SHP77 treated with DMSO at 0.1 percent for 48 hours (cell line): ENCODE measurements around the gene PFDN1.

Experiments used
- DNase-seq: peaks from one replicate; lab custom pipeline; 2025; lab: John Stamatoyannopoulos, UW

PFDN1 gene

DNA sequence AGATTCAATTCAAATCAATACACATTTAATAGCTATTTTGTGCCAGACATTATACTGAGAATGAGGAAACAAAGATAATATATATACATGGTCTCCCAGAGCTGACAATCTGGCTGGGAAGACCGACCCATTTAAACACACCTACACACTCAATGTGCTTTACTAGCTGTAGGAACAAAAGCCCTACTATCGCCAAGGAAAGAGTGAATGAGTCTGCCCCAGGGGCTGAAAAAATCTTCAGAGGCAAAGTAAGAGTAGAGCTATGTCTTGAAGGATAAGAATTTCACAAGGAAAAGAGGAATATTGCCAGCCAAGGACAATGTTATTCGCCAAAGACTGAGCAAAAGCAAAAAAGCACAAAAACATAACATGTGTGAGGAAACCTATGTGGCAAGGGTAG lies 6.6 kb downstream of the PFDN1 start:
- no peak for DNase-seq

DNA sequence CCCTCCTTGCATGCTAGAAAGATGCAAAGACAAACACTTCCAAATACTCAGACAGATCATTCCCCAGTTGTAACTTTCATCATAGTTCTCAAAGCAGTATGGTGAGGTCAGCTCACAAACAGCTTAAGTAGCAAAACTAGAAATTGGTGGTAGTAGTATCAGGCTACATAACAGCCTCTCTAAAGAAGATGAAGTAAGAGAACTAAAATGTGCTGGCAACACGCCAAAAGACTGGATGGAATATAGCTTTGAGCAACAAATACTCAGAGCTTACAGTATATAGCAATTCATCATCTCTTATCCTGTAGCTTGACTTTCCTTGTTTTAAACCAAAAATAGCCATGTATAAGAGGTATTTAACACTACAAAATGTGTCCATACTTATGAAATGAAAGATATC lies 7.5 kb downstream of the PFDN1 start:
- no peak for DNase-seq

DNA sequence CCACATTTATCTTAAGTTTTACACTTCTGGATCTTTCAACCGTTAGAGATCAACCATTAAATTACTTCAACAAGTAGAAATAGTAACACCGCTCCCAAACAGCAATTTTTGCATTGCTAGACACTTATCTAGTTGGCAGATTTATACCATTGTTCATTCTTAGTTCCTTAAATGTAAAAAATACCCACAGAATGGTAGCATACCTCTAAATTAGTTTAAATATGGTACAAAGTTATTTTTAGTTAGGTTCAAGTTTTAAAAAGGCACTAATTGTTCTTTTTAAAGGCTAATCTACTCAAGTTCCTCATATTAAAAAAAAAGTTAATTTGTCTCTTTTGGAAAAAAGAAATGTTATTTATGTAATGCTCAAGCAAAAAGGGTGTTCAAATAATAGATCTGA lies 8.1 kb downstream of the PFDN1 start:
- DNase-seq = no peak

DNA sequence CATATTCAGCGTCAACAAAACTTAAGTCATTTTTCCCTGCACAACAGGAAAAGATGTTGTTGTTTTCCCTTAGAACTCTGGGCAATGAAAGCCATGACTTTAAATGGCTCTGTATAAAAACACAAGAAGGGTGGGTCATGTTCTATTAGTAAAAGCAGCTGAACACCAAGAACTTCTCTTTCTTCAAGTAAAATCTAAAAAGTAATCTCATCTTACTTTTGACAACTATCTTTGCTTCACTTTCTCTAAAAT lies 9.1 kb downstream of the PFDN1 start:
- no peak for DNase-seq

DNA sequence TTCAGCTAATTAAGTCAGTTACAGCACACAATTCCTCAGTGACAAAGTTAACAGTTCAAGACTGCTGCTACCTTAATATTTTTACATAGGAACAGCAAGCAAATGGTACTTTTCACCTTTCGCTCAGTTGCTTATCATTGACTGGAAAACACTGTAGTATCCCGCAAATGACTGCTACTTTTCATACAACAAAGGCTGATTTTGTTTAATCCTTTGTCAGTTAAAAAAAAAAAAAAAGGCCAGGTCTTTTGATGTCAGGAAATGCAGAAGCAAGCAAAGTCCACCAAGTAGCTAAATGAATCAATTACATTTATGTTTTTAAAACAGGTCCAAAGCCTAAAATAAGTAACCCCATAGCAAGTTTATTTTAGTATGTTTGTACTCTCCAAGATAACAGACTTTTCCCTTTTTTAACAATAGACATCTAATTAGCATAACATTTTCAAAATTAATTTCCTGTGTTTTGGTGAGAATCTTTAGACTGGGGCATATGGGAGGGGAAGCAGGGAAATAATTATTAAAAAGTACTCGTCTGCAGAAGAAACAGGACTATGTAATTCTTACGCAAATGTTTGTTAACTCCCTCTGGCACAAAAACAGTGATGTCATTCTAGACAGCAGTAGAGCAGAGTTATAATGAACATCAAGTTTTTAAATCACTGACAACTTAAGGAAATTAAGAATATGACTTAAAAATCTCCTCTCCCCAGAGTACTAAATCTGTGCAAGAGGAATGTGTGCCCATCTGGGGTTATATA lies 9.6 kb downstream of the PFDN1 start:
- DNase-seq = no peak

DNA sequence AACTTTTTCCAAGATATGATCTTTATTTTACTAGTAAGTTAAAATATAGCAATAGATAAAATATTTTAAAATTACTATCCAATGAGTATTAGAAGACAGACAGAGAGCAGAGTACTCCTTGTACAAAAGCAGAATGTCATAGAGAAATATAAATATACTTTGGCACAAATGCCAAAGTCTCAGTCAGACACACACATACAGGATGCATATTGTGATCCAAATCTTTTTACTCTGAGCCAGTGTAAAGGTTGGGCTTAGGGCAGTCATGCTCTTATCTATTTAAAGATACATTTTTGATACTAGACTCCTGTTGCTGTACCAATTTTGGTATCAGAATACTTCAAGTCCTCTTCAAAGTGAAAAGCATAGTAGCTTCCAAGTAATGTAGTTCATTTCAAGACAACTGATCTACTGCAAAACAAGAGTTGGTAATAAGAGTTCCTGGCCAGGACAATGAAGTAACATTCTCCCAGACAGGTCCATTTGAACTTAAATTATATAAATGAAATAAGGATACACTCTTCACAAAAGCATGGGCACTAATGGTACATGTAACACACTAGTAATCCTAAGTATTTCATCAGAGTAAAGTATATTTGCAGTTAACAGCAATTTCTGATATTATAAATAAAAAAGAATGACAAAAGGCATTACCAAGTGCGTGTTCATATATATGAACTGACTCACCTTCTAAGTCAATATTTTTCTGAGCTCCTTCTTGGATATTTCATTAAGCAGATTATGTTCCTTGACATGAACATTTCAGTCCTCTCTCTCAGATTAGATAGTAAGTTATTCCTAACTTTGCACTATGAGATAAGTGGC lies 10.5 kb downstream of the PFDN1 start:
- no peak for DNase-seq

DNA sequence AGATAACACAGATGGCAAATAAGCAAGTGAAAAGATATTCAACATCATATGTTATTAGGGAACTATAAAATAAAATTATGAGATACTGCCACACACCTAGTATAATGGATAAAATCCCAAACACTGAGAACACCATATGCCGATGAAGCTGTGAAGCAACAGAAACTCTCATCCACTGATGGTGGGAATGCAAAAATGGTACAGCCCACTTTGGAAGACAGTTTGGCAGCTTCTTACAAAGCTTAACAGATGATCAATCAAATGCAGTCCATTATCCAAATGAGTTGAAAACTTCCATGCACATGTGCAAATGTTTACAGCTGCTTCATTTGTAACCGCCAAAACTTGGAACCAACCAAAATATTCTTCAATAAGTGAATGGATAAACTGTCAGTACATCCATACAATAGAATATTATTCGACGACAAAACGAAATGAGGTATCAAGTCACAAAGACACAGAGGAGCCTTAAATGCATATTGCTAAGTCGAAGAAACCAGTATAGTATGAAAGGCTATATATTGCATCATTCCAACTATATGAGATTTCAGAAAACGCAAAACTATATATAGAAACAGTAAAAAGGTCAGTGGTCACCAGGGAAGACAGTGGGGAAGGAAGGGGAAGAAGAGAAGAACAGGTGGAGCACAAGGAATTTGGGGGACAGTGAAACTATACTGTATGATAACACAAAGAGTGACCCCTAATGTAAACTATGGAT lies 14.9 kb downstream of the PFDN1 start:
- DNase-seq = no peak

DNA sequence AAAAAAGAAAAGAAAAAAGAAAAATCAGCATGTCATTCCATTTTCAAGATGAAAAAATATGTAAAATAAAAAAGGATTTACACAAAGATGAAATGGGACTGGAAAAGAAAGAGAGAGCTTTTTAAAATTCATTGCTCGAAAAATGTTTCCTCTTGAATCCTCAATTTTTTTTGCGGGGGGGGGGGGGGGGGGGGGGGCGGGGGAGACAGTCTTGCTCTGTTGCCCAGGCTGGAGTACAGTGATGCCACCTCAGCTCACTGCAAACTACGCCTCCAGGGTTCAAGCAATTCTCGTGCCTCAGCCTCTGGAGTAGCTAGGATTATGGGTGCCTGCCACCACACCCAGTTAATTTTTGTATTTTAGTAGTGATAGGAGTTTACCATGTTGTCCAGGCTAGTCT lies 16.5 kb downstream of the PFDN1 start:
- DNase-seq = no peak

DNA sequence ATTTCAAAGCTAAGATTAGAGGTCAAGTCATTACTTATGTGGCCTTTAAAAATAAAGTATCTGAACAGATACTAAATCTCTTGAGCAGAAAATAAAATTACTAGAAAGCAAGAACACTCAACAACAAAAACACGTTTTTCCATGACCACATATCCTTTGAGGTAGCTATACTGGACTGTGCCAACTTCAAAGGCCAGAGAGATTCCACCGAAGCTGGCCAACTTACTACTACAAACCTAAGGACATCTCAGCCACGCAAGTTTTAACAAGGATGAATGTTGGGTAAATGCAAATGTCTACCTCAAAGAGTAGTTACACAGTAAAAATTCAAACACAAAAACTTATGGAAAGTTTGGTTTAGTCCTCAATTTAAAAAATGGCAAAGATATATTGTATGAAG lies 18.9 kb downstream of the PFDN1 start:
- DNase-seq = no peak

DNA sequence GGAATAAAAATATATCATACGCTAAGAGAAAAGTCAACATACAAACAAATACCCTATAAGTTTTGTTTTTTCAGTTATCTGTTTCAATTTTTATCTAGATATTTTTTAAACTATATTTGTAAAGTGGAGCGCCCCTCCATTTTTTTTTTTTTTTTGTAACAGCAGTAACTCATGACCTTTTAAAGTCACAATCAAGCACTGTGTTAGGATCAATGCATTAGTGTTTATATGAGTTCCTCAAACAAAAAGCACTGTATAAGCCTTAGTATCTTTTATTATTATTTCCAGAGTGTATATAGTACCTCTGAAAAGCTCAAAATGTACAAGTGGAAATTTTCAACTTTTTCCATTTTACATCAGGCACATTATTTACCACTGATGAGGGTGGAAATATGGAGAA lies 20.6 kb downstream of the PFDN1 start:
- no peak for DNase-seq

DNA sequence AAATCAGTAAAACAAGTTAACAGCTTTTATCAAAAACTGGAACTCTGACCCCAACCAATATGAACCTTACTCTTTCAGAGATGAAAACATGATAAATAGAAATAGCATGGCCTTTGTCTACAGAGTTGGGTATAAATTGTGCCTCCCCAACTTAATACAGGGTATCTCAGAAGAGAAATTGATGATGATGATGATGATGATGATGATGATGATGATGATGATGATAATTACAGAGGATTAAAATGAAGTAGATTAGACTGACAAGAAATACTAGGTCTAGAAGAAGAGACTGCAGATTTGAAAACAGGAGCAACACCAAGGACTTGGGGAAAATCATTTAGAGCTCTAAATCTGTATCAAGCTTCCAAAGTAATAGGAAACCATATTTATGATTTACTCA lies 27.1 kb downstream of the PFDN1 start:
- DNase-seq = no peak

DNA sequence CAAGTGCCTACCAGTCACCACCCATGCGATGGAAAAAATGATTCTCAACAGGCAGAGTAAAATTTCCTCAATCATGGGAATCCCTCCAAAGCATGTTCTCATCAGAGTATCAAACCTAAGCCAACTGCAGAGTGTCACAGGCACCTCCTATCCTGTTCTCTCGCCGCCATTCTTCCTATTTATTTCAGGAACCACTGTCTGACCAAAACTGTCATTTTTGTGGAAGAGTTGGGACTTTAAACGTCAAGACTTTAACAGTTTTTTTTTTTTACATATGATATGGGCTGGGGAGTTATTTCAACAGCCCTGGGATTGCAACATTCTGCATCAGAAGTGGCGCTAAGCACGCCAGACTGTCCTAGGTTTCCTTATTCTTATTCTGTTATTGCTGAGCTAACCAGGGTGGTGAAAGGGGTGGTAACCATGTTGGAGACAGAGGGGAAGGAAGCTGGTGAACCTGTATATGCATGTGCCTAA lies 29.5 kb downstream of the PFDN1 start:
- DNase-seq = no peak

DNA sequence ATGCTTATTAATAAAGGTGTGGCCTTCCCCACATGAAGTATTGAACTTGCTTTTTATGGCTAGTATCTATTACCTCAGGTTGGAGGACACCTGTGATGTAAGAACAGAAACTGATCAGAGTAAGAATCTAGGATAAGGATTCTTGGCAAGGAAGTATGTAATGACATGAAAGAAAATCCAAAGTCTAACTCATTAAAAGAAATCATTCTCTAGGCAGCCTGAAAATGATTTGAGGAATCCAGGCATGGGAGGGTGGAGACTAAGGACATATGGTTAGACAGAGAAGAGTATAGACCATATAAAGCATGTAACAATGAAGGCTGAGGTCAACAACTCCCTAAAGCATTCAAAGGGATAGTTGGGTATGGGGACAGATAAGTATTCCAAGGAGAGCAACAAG lies 32.9 kb downstream of the PFDN1 start:
- DNase-seq = no peak

DNA sequence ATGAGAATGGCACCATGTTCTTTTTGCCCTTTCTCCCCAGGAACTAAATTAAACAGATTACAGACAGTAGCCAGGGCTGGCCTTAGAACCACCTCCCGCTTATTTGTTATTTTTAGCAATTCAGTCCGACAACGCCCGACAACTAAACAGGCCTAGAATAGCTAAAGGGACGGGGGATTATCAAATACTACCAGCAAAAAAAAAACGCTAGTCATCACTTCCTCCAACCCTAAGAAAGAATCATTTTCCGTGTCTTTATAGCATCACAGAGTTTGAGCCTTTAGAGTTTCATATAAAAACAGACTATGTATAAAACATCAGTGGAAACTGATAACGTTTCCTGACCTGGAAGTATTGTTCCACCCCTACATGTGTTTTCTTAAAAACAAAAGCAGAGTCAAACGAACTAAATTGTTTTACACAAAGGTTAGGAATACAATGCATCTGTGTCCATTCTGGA lies 35.3 kb downstream of the PFDN1 start:
- no peak for DNase-seq

DNA sequence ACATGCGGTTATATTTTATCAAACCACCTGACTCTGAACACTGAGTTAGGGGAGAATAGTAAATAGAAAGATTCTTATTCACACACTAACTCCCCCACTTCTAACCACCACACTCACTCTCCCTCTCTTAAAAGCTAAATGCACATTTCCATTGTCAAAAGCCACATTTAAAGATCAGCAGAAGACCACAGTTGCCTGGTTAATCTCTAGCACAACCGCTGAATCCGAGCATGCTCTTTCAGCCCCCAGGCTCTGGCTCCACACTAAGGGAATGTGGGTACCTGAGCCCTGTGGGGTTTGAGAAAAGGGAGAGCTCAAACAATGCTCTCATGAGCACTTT lies 35.7 kb downstream of the PFDN1 start:
- DNase-seq = no peak

DNA sequence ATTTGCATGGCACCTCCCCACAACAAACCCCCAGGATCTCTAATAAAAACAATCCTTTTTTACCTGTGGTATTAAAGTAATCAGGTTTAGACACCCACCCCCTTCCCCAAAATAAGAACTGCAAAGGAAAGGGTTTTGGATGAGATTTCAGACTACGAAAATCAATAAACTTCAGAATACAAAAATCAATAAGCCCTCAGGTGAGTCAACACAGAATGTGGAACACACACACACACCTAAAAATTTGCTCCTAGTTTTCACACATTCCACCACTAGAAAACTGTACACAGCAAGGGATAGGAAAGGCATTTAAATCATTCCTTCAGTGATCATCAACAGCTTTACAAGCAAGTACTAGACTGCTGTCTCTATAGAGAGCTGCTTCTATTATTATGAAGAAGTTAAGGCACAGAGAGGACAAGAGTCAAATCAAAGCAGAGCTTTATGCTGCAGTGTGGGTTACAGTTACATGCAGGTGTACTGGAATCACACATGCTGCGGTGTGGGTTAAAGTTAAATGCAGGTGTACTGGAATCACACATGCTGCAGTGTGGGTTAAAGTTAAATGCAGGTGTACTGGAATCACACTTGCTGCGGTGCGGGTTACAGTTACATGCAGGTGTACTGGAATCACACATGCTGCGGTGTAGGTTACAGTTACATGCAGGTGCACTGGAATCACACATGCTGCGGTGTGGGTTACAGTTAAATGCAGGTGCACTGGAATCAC lies 36.3 kb downstream of the PFDN1 start:
- no peak for DNase-seq

DNA sequence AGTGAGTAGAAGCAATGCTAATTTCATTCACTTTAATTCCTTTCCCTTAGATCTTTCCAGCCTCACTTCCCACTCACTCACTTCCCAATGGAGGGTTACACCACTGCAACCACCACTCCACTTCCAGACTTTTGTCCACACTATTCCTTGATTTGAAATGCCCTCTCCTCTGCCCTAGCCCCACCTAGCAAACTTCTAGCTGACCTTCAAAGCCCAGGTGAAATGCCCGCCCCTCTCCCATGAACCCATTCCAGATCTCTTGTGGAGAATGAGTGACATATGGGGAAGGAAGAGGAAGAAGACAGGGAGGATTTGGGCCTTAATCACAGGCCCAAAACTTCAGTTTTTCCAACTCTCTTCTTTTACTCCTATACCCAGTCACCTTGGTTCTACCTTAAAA lies 37.1 kb downstream of the PFDN1 start:
- no peak for DNase-seq

DNA sequence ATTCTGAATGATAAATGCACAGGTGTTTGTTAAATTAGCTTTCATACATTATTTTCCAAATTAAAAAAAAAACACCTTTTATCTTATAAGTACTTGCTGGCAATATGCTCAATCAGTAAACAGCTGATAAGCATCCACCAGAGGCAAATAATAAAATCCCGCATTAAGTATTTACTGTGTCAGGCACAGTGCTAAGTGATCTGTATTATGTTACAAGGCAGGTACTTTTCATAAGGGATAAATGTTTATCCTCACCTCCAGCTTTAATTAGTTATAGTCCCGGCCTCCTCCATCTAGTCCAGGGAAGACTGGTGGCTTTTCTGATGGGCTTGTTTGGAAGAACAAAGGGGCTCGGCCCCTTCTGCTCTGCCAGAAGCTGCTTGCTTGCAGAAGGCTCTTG lies 40.1 kb downstream of the PFDN1 start:
- DNase-seq = no peak

DNA sequence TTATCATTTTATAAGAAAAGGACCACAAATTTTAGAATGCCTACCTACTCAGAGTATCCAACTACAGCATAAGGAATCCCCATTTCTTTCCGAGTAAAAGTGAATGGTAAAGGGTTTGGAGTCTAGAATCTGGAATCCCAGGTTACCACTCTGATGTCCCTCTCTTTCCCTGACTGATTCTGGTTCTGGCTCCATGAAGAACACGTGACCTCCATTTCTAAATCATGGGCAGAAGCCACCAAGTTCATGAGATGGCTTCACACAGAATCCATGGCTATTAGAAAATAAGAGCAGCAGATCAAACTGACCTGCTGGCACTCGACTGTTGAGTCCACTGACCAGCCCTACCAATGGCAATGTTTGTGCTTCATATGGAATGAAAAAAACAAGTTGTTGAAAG lies 40.7 kb downstream of the PFDN1 start:
- no peak for DNase-seq

DNA sequence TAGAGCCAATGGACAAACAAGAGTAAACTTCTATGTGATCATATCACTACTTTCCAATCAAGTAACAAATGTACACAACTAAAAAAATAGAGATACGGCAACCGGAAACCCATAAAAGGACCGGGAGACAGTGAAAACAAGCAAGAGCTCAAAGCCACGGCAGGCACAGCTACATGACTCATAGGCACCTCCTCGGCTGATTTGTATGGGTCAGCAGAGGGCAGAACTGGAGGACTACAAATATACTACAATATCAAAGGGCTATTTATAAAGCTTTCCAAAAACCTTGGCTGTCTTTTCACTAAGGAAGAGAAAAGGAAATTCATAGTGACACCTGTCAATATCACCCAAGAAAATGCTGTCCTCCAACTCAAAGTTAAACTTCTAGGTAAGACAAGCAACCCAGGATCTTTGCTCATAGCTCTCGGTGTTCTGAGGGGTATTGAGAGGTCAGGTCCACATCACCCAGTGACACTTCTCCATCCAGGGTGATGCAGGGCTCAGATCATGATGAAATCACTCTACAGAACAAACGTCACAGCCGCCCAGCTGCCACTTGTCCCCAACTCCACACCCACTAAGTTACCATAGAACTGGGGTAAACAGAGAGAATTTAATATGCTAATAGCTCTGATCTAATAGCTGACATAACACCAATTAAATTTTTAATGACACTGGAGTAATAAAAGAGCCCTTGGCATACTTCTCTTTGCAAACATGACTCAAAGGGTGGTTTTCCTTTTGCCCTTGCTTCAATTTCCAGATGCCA lies 41.3 kb downstream of the PFDN1 start:
- peak; percentile 9 for DNase-seq

DNA sequence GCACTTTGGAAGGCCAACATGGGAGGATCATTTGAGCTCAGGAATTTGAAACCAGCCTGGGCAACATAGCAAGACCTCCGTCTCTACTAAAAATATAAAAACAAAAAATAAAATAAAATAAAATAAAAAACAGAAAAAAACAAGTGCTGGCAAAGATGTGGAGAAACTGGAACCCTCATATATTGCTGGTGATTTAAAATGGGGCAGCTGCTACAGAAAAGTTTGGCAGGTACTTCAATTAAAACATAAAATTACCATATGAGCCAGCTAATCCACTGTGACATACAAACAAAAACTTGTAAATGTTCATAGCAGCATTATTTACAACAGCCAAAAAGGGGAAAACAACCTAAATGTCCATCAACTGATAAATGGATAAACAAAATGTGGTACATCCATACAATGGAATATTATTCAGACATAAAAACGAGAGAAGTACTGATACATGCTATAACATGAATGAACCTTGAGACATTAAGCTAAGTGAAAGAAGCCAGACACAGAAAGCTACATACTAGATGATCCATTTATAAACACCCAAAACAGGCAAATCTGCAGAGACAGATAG lies 42.7 kb downstream of the PFDN1 start:
- no peak for DNase-seq
